Panc1 (cell line): ENCODE data around the gene METTL24. TPM values are rescaled to one million over a fixed set of nuclear protein-coding genes. Genes with fewer than 3 reads are reported as not detected.

Experiments used
- ATAC-seq: fragments of 200-7000 bp; cut with Tn5 transposase; 2 replicates; pipeline ENCODE4 v1.9.1; 2020; ENCODE audit warnings: mild to moderate bottlenecking, moderate library complexity
- BruUV-seq: library from RNA; stranded (reverse); fragments of 400-500 nt; replicated peaks from 2 replicates; lab custom pipeline; 2021; lab: Mats Ljungman, UMichigan
- CTCF ChIA-PET: fragments of 300-600 bp; sonication (Branson Sonifier 250); formaldehyde crosslinking; loops from one replicate; lab custom pipeline; 2022; ENCODE audit warnings: antibody characterized with exemption; lab: Charles Lee
- POLR2A ChIA-PET: fragments of 300-600 bp; sonication (Branson Sonifier 250); formaldehyde crosslinking; loops from one replicate; lab custom pipeline; 2022; ENCODE audit warnings: antibody characterized with exemption; lab: Charles Lee
- DNase-seq: peaks from one replicate; pipeline ENCODE4 v3.0.0-alpha.2; 2010; ENCODE audit warnings: low read depth, low spot score
- H3K27ac ChIP-seq: 2 replicates; pipeline ENCODE4 v1.5.1; 2011; ENCODE audit warnings: mild to moderate bottlenecking, low read length, inconsistent platforms
- H3K27me3 ChIP-seq: fragments of 200-500 bp; sonication (Bioruptor generic); 2 replicates; pipeline ENCODE4 v1.6.0; 2014; ENCODE audit warnings: low read length, inconsistent platforms; ENCODE audit not compliant: control insufficient read depth, insufficient read depth
- H3K36me3 ChIP-seq: fragments of 200-500 bp; sonication (Bioruptor generic); 2 replicates; pipeline ENCODE4 v1.5.1; 2014; ENCODE audit warnings: inconsistent platforms, mild to moderate bottlenecking, low read length, moderate library complexity; ENCODE audit not compliant: control insufficient read depth, insufficient read depth
- H3K4me1 ChIP-seq: 2 replicates; pipeline ENCODE4 v1.5.1; 2011; ENCODE audit warnings: inconsistent platforms, mild to moderate bottlenecking, low read length, moderate library complexity; ENCODE audit not compliant: control insufficient read depth, insufficient read depth
- H3K4me3 ChIP-seq, 2 experiments: 2 replicates each; pipeline ENCODE4 v1.5.1; 2011 to 2012; ENCODE audit warnings: low read depth in 2 of 2, low read length in 2 of 2, mild to moderate bottlenecking in 2 of 2, inconsistent platforms in 1 of 2, moderate library complexity in 1 of 2
- H3K9me3 ChIP-seq: fragments of 200-500 bp; sonication (Bioruptor generic); 2 replicates; pipeline ENCODE4 v1.5.1; 2014; ENCODE audit warnings: low read depth, mild to moderate bottlenecking, inconsistent platforms, low read length, moderate library complexity; ENCODE audit not compliant: control insufficient read depth, insufficient read depth
- CTCF ChIP-seq: fragments of 450-650 bp; IDR thresholded peaks from 2 replicates; pipeline ENCODE4 v1.5.1; 2017; ENCODE audit warnings: mild to moderate bottlenecking
- POLR2AphosphoS5 ChIP-seq: IDR thresholded peaks from 2 replicates; pipeline ENCODE4 v1.6.1; 2012; ENCODE audit warnings: mild to moderate bottlenecking, low read depth, low read length, moderate library complexity
- REST ChIP-seq, 2 experiments: IDR thresholded peaks; 2 replicates each; pipeline ENCODE4 v1.6.1; 2011 to 2012; ENCODE audit warnings: low read depth in 2 of 2, control low read depth in 1 of 2, low read length in 1 of 2, mild to moderate bottlenecking in 1 of 2, moderate library complexity in 1 of 2; ENCODE audit not compliant: insufficient read depth in 1 of 2
- SIN3A ChIP-seq: IDR thresholded peaks from 2 replicates; pipeline ENCODE4 v1.6.1; 2012; ENCODE audit warnings: low read depth, mild to moderate bottlenecking, low read length, moderate library complexity, borderline replicate concordance; ENCODE audit not compliant: insufficient read depth
- TCF7L2 ChIP-seq: IDR thresholded peaks from 2 replicates; pipeline ENCODE4 v1.6.1; 2011; ENCODE audit warnings: mild to moderate bottlenecking, low read depth, low read length, inconsistent platforms
- in situ Hi-C: cut with HindIII; loops from 2 replicates; pipeline ENCODE4 v1.10.0; 2016; ENCODE audit warnings: low sequenced_read_pairs, low pct_unique_long_range_greater_than_20kb
- intact Hi-C: fragments of 100-400 bp; cut with micrococcal nuclease; formaldehyde crosslinking; loops from one replicate; pipeline ENCODE4 v1.10.0; 2022; ENCODE audit not compliant: unreplicated experiment
- total RNA-seq: library from RNA; stranded (reverse); gene quantifications from one replicate; pipeline ENCODE4 v1.2.1, GENCODE V29; 2021; ENCODE audit not compliant: unreplicated experiment

METTL24 gene
- total RNA-seq, 1 experiment from 2014 or later, result not detected

GRCh38 chr6:110295451-110296165 is 62.5 kb downstream of the METTL24 start:
- no TSS peak for BruUV-seq

GRCh38 chr6:110287462-110288341 is 70.4 kb downstream of the METTL24 start:
- Histone ChIP-seq H3K9me3 (no peaks in the 10 kb centered on the region), H3K4me3 (no peak overlapping the region), H3K27me3 (peaks cover 47% of the 10 kb centered on the region), H3K36me3 (no peaks in the 10 kb centered on the region), H3K4me1 (no peaks in the 10 kb centered on the region), H3K27ac (no peak overlapping the region)
- ChIA-PET CTCF (no interaction called here), POLR2A (no interaction called here)
- in situ Hi-C loops (no loop called here), intact Hi-C loops (no loop called here)
- ATAC-seq, result no peak
- DNase-seq, result no peak
- TF ChIP-seq TCF7L2 (no peak), REST (IDR thresholded peaks at IDR 0.05; ENCODE audit: insufficient read depth in 1 of 2, low read depth in 2 of 2, low read length in 1 of 2) (no peak), POLR2AphosphoS5 (no peak), SIN3A (no peak), CTCF (no peak)
- BruUV-seq, result no TSS peak

More at GRCh38 chr6:110295451-110296165, 62.5 kb downstream of the METTL24 start:
- ChIA-PET CTCF (interaction anchor here (0.5 kb wide), 1 partner anchor 117 kb away, joined by 7 read pairs; no protein-coding TSS in a partner anchor), POLR2A (no interaction called here)
- Histone ChIP-seq H3K4me1 (no peaks in the 10 kb centered on the region), H3K4me3 (no peak overlapping the region), H3K36me3 (no peaks in the 10 kb centered on the region), H3K27ac (no peak overlapping the region), H3K9me3 (no peaks in the 10 kb centered on the region), H3K27me3 (peaks cover 57% of the 10 kb centered on the region)
- ATAC-seq, result no peak
- intact Hi-C loops (no loop called here), in situ Hi-C loops (loop anchor here (5.0 kb wide), 1 partner anchor 72 kb away; no protein-coding TSS in a partner anchor)
- DNase-seq, result no peak
- no peak for TF ChIP-seq TCF7L2
